Suppressor macrophage treated with lipopolysaccharide for 1 hour (primary cell): ENCODE results near the gene HACD3.
"Not testable (repeated sequence)": the region's sequence is repeated elsewhere in the genome, so short reads cannot be mapped to it uniquely, and the experiment has no call there.

Experiments
- DNase-seq, 3 donors: peaks; one replicate each; pipeline ENCODE4 v3.0.0-alpha.2; 2020 to 2022

HACD3 gene

GRCh38 chr15:65550681-65551098 is 20.4 kb downstream of the HACD3 start:
- DNase-seq: no peak

GRCh38 chr15:65551183-65551582 is 20.9 kb downstream of the HACD3 start:
- DNase-seq: no peak

- not testable (repeated sequence) for DNase-seq
Measured at GRCh38 chr15:65552851-65553250, 22.6 kb downstream of the HACD3 start.

DNA sequence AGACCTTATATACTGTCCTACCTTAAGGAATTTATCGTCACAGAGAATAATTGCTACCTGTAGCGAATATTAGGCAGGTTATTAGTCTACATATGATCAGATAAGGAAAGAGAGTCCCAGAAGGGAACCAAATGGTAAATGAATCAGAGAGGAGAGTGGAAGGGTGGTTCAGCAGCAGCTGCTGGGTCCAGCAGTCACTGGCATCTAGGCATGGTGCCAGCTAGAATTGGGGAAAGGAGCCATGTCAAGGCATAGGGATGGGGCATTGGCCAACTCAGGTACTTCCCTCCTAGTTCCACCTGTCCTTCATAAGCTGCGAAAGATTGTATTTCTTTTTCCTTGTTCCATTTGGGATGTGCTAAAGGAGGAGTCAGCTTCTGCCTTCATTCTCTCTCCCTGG is 23.4 kb downstream of the HACD3 start:
- DNase-seq: no peak

DNA sequence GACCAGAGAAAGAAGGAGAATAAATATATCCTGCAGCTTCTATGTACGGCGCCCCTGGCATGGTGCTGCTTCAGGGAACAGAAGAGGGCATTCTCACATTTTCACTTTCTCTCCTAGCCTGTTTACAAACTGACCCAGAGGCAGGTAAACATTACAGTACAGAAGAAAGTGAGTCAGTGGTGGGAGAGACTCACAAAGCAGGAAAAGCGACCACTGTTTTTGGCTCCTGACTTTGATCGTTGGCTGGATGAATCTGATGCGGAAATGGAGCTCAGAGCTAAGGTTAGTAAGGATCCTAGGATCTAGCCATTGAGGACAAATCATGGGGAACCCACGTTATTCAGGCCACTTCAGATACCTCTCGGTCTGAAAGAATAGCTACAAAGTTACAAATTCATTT is 26.4 kb downstream of the HACD3 start:
- no peak for DNase-seq

- no peak for DNase-seq
Measured at GRCh38 chr15:65558336-65558735, 28.1 kb downstream of the HACD3 start.

GRCh38 chr15:65558997-65559760 is 28.9 kb downstream of the HACD3 start:
- no peak for DNase-seq

- DNase-seq: no peak
Measured at GRCh38 chr15:65559941-65560340, 29.7 kb downstream of the HACD3 start.

- DNase-seq: no peak
Measured at GRCh38 chr15:65561934-65562333, 31.7 kb downstream of the HACD3 start.

DNA sequence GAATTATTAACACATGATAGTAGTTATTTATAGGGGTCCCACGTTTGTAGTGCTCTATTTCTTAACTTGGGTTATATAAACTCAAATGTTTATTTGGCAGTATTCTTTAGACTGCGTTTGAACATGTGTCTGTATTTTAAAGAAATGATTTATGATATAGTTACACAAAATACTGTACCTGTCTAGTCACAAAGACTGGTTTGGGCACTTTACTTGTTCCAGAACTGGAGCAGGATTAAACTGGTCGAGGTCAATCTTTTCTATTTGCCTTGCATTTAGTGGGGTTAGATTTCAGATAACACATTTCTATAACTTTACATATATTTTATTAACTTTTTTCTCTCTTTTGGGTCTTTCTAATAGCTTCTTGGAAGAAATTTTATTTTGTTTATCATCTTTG is 39.5 kb downstream of the HACD3 start:
- DNase-seq: no peak

- peak; percentile 16 to 40 (median 29) for DNase-seq
Measured at GRCh38 chr15:65571971-65572370, 41.7 kb downstream of the HACD3 start.

- DNase-seq: no peak
Measured at GRCh38 chr15:65576664-65577063, 46.4 kb downstream of the HACD3 start.

DNA sequence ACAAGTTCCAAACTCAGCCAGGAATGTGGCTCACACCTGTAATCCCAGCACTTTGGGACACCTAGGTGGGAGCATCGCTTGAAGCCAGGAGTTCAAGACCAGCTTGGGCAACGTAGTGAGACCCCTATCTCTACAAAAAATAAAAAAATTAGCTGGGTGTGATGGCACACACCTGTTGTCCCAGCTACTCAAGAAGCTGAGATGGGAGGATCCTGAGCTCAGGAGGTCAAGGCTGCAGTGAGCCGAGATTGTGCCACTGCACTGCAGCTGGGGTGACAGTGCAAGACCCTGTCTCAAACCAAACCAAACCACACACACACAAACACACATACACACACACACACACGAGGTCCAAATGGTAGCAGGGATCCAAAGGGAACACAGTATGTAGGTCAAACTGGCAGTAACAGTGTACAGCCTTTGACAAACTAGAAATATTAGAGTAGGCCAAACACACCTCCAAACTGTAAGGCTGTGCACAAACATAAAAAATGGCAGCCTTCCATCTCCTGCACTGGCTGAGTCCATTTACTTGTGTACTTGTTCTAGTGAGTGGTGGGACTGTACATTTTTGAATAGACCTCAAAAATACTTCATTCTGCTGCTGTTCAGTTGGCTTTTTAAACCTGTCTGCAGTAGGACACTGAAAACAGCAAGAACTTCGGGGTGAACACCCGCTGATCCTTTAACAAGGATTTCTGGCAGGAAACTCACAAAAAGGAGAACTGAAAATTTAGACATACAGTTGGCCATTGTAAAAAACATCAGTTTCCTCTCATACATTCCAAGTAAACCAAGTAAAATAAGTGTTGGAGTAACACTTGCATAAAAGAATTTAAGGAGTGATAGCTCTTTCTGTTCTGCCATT is 47.1 kb downstream of the HACD3 start:
- peak in 1 of 3 donors; percentile 3 for DNase-seq

GRCh38 chr15:65578904-65579728 is 48.9 kb downstream of the HACD3 start:
- DNase-seq: no peak

GRCh38 chr15:65579762-65580161 is 49.5 kb downstream of the HACD3 start:
- no peak for DNase-seq

DNA sequence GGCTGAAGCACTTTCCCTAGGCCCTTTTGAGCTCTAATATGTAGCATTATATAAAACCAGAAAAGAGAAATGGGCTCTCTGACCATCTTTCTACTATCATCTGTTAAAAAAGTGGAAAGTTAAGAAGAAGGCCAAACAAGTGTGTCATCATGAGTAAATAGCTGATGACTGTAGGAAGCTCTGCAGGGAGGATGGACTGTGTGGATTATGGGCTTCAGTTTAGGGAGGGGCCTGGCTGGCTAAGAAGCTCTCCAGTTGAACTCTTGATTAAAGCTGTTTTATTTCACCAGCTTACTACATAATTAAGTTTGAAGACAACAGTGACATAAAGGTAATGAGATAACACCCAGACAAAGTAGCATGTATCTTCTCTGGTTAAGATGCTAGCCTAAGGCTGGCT is 50.0 kb downstream of the HACD3 start:
- peak in 1 of 3 donors; percentile 18 for DNase-seq

DNA sequence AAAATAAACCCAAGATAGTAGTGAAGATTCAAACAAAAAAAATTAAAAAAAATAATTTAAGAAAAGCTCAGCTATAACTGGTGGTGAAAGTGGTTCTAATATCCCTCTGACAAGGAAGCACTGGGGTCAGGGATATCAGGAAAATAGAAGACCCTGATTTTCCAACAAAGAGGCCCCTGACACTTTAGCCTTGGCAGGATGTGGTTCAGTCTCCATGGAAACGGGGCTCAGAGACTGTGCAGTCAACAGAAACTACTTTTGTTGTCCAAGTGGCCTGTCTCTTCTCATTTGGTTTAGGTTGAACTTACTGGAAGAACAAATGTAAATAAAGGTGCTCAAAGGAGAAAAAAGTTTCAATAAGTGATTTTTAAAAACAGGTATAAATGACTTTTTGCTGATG is 53.4 kb downstream of the HACD3 start:
- DNase-seq: no peak

GRCh38 chr15:65584241-65584640 is 54.0 kb downstream of the HACD3 start:
- no peak for DNase-seq

DNA sequence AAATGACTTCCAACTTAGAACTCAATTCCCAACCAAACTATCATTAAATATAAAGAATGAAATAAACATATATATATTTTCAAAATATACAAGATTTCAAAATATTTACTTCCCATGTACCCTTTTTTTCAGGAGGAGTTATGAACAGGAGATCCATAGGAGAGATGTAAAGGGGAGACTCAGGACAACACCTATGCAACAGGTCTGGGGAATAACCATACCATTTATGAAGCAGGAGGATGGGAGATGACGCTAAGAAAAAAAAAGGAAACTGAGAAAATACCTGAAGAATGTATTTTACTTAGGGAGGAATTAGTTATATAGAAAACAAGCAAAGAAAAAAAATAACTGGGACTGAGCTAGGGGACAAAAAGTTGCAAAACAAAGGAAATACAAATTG is 56.8 kb downstream of the HACD3 start:
- no peak for DNase-seq

GRCh38 chr15:65595960-65596359 is 65.7 kb downstream of the HACD3 start:
- DNase-seq: no peak

- no peak for DNase-seq
Measured at GRCh38 chr15:65598468-65598867, 68.2 kb downstream of the HACD3 start.

GRCh38 chr15:65599677-65600076 is 69.4 kb downstream of the HACD3 start:
- no peak for DNase-seq

DNA sequence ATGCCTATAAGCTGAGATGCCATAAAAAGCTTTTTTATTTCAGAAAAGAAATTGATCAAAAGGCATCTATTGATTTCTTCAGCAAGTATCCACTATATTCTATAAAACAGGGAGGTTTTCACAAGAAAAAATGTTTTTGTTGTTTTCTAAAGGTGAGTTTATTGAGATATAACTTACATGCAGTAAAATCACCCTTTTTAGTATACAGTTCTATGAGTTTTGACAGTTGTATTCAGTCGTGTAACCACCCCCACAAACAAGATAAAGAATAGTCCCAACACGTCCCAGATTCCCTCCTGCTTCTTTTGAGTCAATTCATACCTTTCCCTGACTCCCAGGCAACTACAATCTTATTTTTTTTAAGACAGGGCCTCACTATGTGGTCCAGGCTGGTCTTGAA is 72.9 kb downstream of the HACD3 start:
- no peak for DNase-seq
